ENCODE measurements around the gene OR52W1. TPM values are rescaled to one million over a fixed set of nuclear protein-coding genes. Genes with fewer than 3 reads are reported as not detected.

The OR52W1 gene
- not detected for total RNA-seq
- long read RNA-seq: 0 reads

- DNase-seq (ENCODE audit: low spot score): no peak
These were observed at the start of gene OR52W1 for GRCh38 chr11:6199174-6199810. Gene OR52W1, plus strand, starts transcription at chr11:6199224. Its CDS starts 0 bp downstream, at chr11:6199224.

GRCh38 chr11:6151117-6151516 lies 47.9 kb upstream of the OR52W1 start:
- DNase-seq (ENCODE audit: low spot score): no peak

- no peak for DNase-seq (ENCODE audit: low spot score)
These were observed 46.9 kb upstream of the OR52W1 start for GRCh38 chr11:6152126-6152525.

- DNase-seq (ENCODE audit: low spot score): no peak
These were observed 42.2 kb upstream of the OR52W1 start for GRCh38 chr11:6156628-6157359.

GRCh38 chr11:6170226-6170625 lies 28.8 kb upstream of the OR52W1 start, which contains the start of gene OR52B2:
Gene OR52B2, minus strand, starts transcription at chr11:6170326. Its CDS starts 0 bp downstream, at chr11:6170326.
- DNase-seq (ENCODE audit: low spot score): no peak

GRCh38 chr11:6175440-6175839 lies 23.6 kb upstream of the OR52W1 start:
- no peak for DNase-seq (ENCODE audit: low spot score)

- DNase-seq (ENCODE audit: low spot score): no peak
These were observed 7.3 kb upstream of the OR52W1 start for GRCh38 chr11:6191742-6192141.

- no peak for DNase-seq (ENCODE audit: low spot score)
These were observed 4.9 kb upstream of the OR52W1 start for GRCh38 chr11:6194065-6194581.

GRCh38 chr11:6196396-6196795 lies 2.6 kb upstream of the OR52W1 start:
- no peak for DNase-seq (ENCODE audit: low spot score)

GRCh38 chr11:6197466-6198200 lies 1.4 kb upstream of the OR52W1 start:
- no peak for DNase-seq (ENCODE audit: low spot score)

GRCh38 chr11:6200975-6201374 lies 2.0 kb downstream of the OR52W1 start:
- DNase-seq (ENCODE audit: low spot score): no peak

GRCh38 chr11:6201481-6201880 lies 2.5 kb downstream of the OR52W1 start:
- DNase-seq (ENCODE audit: low spot score): no peak

GRCh38 chr11:6202041-6202440 lies 3.0 kb downstream of the OR52W1 start:
- DNase-seq (ENCODE audit: low spot score): no peak

- DNase-seq (ENCODE audit: low spot score): no peak
These were observed 4.3 kb downstream of the OR52W1 start for GRCh38 chr11:6203327-6203726.

- no peak for DNase-seq (ENCODE audit: low spot score)
These were observed 5.7 kb downstream of the OR52W1 start for GRCh38 chr11:6204706-6205105.

- DNase-seq (ENCODE audit: low spot score): no peak
These were observed 6.3 kb downstream of the OR52W1 start, which contains the start of gene C11orf42 for GRCh38 chr11:6205366-6205765. Gene C11orf42, plus strand, starts transcription at chr11:6205557. Its CDS starts 59 bp downstream, at chr11:6205616.

GRCh38 chr11:6206456-6207180 lies 7.6 kb downstream of the OR52W1 start:
- DNase-seq (ENCODE audit: low spot score): no peak

GRCh38 chr11:6209801-6210200 lies 10.8 kb downstream of the OR52W1 start:
- no peak for DNase-seq (ENCODE audit: low spot score)

- no peak for DNase-seq (ENCODE audit: low spot score)
These were observed 11.4 kb downstream of the OR52W1 start for GRCh38 chr11:6210274-6210955.

GRCh38 chr11:6214530-6214929 lies 15.5 kb downstream of the OR52W1 start:
- no peak for DNase-seq (ENCODE audit: low spot score)
